ENCODE results near the gene RHBDD1. TPM values are rescaled to one million over a fixed set of nuclear protein-coding genes. Genes with fewer than 3 reads are reported as not detected.

RHBDD1 gene
- total and polyA plus RNA-seq, 8 donors: 1.8 to 31.6 (median 6.0) TPM

- Histone ChIP-seq H3K36me3 (peaks cover 0 to 40% (median 30%) of the 10 kb centered on the region in 4 donors), H3K27me3 (no peaks in the 10 kb centered on the region), H3K9me3 (no peaks in the 10 kb centered on the region), H3K4me1 (no peaks in the 10 kb centered on the region), H3K27ac (no peak overlapping the region), H3K4me3 (no peak overlapping the region)
- intact Hi-C loops (cut with DNase I; ENCODE audit: low total_unique reads): no loop called here
- no peak for TF ChIP-seq POLR2A (IDR thresholded peaks at IDR 0.05)
- no peak for TF ChIP-seq EP300 (IDR thresholded peaks at IDR 0.05)
- no peak for TF ChIP-seq CTCF (IDR thresholded peaks at IDR 0.05)
- no peak for TF ChIP-seq POLR2AphosphoS5 (IDR thresholded peaks at IDR 0.05)
- no peak for DNase-seq
- 83 to 90% (median 88%) methylated on average over 3 of the region's 3 CpGs for WGBS, 5 donors
These were observed 73.3 kb downstream of the RHBDD1 start for GRCh38 chr2:226909126-226909525.

- no peaks in the 10 kb centered on the region for H3K27me3 ChIP-seq
- no peaks in the 10 kb centered on the region for H3K9me3 ChIP-seq
- no peak for TF ChIP-seq EP300 (IDR thresholded peaks at IDR 0.05)
- no peak for TF ChIP-seq CTCF (IDR thresholded peaks at IDR 0.05)
- TF ChIP-seq POLR2A (IDR thresholded peaks at IDR 0.05): no peak
- TF ChIP-seq POLR2AphosphoS5 (IDR thresholded peaks at IDR 0.05): no peak
- intact Hi-C loops (cut with DNase I; ENCODE audit: low total_unique reads): no loop called here
- no peak overlapping the region for H3K27ac ChIP-seq
- WGBS, 5 donors: 82 to 90% (median 86%) methylated on average over 2 of the region's 2 CpGs
- no peak for DNase-seq
- H3K4me1 ChIP-seq: no peaks in the 10 kb centered on the region
- H3K36me3 ChIP-seq: peaks cover 0 to 44% (median 30%) of the 10 kb centered on the region in 4 donors
- no peak overlapping the region for H3K4me3 ChIP-seq
These were observed 74.0 kb downstream of the RHBDD1 start for GRCh38 chr2:226909836-226910235.

GRCh38 chr2:226910384-226910783 lies 74.5 kb downstream of the RHBDD1 start:
- peaks cover 0 to 49% (median 30%) of the 10 kb centered on the region in 4 donors for H3K36me3 ChIP-seq
- H3K4me3 ChIP-seq: no peak overlapping the region
- no peaks in the 10 kb centered on the region for H3K4me1 ChIP-seq
- H3K9me3 ChIP-seq: no peaks in the 10 kb centered on the region
- H3K27ac ChIP-seq: no peak overlapping the region
- intact Hi-C loops (cut with DNase I; ENCODE audit: low total_unique reads): no loop called here
- no peaks in the 10 kb centered on the region for H3K27me3 ChIP-seq
- TF ChIP-seq EP300 (IDR thresholded peaks at IDR 0.05): no peak
- no peak for TF ChIP-seq POLR2AphosphoS5 (IDR thresholded peaks at IDR 0.05)
- no peak for TF ChIP-seq POLR2A (IDR thresholded peaks at IDR 0.05)
- no peak for TF ChIP-seq CTCF (IDR thresholded peaks at IDR 0.05)
- WGBS, 5 donors: 0 to 97% (median 77%) methylated on average over 1 of the region's 1 CpG
- DNase-seq: no peak

- H3K27me3 ChIP-seq: no peaks in the 10 kb centered on the region
- no peak overlapping the region for H3K4me3 ChIP-seq
- intact Hi-C loops (cut with DNase I; ENCODE audit: low total_unique reads): no loop called here
- no peaks in the 10 kb centered on the region for H3K9me3 ChIP-seq
- TF ChIP-seq CTCF (IDR thresholded peaks at IDR 0.05) (no peak), POLR2AphosphoS5 (IDR thresholded peaks at IDR 0.05) (no peak), EP300 (IDR thresholded peaks at IDR 0.05) (no peak), POLR2A (IDR thresholded peaks at IDR 0.05) (no peak)
- no peak for DNase-seq
- no peaks in the 10 kb centered on the region for H3K4me1 ChIP-seq
- 86 to 96% (median 90%) methylated on average over 3 of the region's 3 CpGs for WGBS, 5 donors
- H3K27ac ChIP-seq: no peak overlapping the region
- peaks cover 0 to 53% (median 30%) of the 10 kb centered on the region in 4 donors for H3K36me3 ChIP-seq
These were observed 76.1 kb downstream of the RHBDD1 start for GRCh38 chr2:226911932-226912331.

Data from stomach (tissue), 9 donors.